Ovary (tissue), 3 donors: ENCODE measurements around the gene RPRM.

ENCODE experiments used
- CTCF ChIP-seq, 3 donors: fragments of 450-650 bp in 2 of 3; fragments of 200-600 bp in 1 of 3; IDR thresholded peaks; one replicate each; pipeline versions ENCODE4 v1.5.1 to v1.8.0; 2016 to 2022; ENCODE audit warnings: antibody characterized with exemption in 3 of 3, mild to moderate bottlenecking in 1 of 3
- EP300 ChIP-seq: sonication (generic); formaldehyde crosslinking; IDR thresholded peaks from one replicate; pipeline ENCODE4 v1.6.1; 2017; ENCODE audit warnings: antibody characterized with exemption
- POLR2A ChIP-seq: fragments of 450-650 bp; IDR thresholded peaks from one replicate; pipeline ENCODE4 v1.6.1; 2017; ENCODE audit warnings: antibody characterized with exemption, mild to moderate bottlenecking, moderate library complexity
- donor health status: DM: no; HTN: no; CAD: no.

GRCh38 chr2:153433403-153433802, 45.2 kb downstream of the RPRM start:
- TF ChIP-seq CTCF (IDR thresholded peaks at IDR 0.05) = no peak
- no peak for TF ChIP-seq POLR2A
- TF ChIP-seq EP300 = no peak
